HG03039 (cell line): ENCODE measurements around the gene PCDH9.
"Not testable (repeated sequence)": the region's sequence is repeated elsewhere in the genome, so short reads cannot be mapped to it uniquely, and the experiment has no call there.

Experiments
- ATAC-seq: cut with Tn5 transposase; IDR thresholded peaks from one replicate; pipeline ENCODE4 v1.9.1; 2021; ENCODE audit warnings: mild to moderate bottlenecking, moderate library complexity; ENCODE audit not compliant: unreplicated experiment

The PCDH9 gene

DNA sequence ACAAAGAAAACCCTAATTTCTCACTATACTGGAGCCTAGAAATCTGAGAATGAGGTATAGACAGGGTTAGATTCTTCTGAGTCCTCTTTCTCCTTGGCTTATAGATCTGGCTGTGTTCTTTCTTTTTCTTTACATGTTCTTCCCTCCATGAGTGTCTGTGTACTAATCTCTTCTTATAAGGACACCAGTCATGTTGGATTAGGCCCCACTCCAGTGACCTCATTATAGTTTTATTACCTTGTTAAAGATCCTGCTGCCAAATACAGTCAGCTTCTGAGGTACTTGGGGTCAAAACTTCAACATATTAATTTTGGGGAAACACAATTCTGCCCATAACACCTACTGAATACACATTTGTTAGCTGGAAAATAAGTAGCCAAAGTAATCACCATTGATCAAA lies 302.6 kb downstream of the PCDH9 start:
- no peak for ATAC-seq

DNA sequence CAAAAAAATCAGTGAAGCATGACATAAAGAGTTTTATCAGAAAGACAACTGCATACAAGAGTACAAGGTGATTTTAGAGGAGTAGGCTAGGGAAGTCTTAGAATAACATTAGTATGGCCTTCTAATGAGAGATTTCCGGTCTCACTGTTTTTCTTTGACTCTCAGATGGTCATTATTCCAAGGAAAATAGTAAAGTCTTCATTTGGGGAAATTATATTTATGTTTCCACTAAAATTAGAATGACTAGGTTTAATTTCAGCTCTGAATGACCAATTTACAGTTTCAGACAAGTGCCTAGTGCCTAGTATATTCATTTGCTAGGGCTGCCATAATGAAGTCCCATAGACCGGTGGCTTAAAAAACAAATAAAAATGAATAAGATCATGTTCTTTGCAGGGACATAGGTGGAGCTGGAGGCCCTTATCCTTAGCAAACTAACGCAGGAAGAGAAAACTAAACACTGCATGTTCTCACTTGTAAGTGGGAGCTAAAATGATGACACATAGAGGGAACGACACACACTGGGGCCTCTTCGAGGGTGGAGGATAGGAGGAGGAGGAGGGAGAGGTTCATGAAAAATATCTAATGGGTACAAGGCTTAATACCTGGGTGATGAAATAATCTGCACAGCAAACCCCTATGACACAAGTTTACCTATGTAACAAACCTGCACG lies 303.1 kb downstream of the PCDH9 start:
- no peak for ATAC-seq

DNA sequence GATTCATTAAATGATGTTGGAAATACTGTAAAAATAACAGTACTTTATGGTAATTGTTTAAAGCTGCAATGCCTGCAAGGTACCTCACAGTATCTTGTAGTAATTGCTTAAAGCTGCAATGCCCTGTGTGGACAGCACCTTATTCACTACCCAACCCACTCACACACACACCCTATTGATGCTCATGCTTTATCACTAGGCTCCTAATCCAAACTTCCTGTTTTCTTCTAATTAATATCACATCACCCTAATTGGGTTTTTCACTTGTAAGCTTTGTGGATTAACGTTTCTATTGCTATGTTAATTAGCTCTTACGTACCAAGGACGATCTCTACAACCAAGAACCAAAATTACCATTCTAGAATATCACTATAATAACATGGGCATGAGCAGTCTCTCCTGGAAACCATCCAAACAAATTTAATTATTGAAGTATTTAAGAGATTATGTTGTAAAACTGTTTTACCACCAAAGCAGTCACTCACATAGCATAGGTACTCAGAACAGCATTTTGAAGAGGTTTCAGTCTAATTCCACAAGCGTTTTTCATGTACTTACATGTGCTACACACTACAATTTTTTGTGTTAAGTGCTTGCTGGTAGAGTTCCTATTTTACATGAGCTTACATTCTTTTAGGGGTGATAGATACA lies 303.8 kb downstream of the PCDH9 start:
- no peak for ATAC-seq

DNA sequence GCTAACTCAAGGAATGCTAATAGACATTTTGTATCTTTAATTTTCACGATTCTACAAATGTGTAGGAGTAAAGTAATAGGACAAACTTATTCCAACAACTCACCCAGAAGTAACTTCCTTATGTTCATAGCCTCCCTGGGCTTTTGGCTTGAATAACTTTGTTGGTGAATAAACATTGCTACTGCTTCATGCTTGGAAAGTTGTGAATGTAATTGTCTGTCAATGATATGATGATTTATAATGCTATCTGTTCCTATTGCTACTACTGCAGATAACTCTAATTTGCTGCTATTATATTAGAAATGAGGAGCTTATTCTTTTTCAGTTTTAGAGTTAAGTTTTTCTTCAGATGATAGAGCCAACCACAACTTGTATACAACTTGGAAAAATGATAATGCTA lies 307.7 kb downstream of the PCDH9 start:
- ATAC-seq, result no peak

DNA sequence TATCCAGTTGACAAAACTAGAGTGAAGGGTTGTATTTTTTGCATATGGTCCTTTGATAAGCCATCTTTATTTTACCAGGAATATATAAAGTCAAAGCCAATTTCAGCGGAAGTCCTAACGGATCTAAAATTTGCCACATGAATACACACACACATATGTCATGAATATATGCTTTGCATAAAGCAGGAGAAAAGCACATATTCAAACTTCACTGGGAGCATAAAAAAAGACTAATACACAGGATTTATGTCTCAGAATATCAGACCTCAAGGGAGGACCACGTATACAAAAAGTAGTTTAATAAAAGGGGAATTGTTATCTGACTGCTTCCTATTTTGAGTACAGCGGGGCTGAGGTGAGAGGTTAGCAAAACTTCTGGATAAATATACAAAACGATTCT lies 308.7 kb downstream of the PCDH9 start:
- no peak for ATAC-seq

DNA sequence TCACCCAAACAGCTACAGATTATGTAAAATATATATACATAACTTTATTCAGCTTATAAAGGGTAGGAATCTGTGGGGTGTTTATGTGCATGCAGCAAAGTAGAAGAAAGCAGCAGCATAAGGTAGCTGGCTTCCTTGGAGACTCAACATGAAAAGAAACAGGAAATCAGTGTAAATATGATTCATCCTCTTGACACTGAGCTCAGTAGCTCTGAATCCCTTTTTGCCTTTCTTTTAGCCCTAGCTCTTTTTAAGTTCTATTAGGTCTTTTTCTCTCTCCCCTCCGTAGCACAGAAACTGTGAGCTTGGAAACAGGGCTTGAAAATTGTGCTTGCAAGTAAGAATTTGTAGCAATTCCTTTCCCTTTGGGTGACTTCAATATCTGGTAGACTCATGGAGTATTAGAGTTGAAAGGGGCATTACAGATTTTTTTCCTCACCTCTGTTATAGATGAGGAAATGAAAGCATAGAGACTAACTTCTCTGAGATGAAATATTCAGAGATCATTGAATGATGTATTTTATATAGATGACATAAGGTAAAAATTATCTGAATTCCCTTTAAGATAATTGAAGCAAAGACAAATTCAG lies 314.4 kb downstream of the PCDH9 start:
- no peak for ATAC-seq

DNA sequence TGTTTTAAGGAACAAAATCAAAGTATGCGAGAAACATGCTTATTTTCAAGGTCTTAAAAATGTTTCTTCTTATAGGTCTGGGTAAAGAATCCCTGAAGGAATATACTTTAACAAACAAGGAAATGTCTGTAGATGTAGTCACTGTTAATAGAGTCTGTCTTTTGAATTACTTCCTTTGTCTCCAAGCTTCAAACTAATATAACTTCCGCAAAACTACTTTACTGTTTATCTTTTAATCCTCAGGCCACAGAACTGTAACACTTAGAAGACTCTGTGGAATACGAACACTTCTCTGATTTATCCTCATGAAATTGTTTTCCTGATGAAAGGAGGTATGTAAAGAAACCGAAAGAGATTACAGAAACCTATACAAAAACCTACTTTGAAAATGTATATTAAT lies 316.0 kb downstream of the PCDH9 start:
- no peak for ATAC-seq

DNA sequence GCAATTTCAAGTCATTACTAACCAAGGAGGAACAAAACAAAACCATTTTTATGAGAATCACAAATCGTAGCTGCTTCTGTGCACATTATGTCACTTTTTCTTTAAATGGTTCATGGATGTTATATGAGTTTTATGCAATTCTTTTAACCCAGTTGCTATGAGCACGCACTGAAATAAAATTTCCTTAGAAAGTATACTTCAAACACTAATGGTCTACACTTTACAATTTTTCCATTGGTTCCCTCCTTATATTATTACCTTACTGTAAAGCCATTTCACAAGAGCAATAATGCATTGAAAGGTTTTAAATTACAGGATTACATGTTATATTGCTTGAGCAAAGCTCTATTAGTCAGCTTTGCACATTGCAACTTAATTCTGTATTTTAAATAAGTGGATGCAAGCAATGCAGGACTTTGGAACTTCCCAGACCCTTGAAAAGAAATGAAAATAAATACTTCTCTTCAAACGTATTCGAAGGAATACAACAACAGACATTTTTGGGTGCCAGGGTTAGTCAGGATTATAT lies 318.7 kb downstream of the PCDH9 start:
- no peak for ATAC-seq

DNA sequence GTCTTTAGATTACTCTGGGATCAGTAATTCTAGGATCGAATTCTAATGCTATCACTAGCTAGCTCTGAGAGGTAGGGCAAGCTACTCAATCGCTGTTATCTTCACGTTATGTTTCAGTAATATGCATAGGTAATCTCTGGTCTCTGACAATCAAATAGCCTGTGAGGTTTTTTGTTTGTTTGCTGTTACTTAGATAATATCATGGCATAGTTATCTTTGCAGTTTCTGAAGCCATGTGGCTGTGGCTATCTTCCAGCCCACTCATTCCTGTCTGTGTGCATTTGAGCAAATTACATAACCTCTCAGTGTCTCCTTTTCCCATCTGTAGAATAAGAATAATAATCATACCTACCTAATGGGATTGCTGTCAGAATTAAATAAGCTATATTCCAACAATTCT lies 330.2 kb downstream of the PCDH9 start:
- ATAC-seq, result no peak

DNA sequence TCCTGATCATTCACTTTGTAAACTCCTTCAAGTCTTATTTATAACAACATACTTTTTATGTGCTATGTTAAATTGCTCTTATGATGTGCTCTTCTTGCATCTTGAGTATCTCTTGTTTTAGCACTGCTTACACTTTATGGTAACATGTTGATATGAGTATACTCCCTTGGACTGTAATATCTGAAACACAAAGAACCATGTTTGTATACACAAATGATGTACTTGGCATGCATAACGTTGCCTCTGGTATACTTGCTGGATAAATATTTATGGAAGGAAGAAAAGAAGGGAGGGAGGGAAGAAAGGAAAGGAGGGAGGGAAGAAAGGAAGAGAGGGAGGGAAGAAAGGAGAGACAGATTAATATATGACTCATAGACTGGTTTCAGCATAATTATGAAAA lies 333.2 kb downstream of the PCDH9 start:
- no peak for ATAC-seq

DNA sequence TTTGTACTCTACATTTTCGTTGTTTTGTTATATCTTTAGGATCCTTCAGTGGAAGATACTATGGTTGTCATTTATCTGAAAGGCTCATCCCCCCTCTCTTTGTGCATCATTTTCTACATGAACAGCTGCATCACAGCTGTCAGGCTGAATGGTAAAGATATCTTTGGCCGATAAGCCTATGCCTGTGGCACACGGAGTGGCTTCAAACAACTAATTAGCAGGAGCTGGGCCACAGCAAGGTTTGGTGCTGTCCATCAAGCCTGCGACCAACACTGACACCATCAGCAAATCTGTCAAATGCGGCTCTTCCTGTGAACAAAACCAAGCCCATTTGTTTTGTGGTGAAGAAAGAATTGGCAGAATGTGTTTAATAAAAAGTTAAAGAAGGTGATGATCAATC lies 334.4 kb downstream of the PCDH9 start:
- no peak for ATAC-seq

DNA sequence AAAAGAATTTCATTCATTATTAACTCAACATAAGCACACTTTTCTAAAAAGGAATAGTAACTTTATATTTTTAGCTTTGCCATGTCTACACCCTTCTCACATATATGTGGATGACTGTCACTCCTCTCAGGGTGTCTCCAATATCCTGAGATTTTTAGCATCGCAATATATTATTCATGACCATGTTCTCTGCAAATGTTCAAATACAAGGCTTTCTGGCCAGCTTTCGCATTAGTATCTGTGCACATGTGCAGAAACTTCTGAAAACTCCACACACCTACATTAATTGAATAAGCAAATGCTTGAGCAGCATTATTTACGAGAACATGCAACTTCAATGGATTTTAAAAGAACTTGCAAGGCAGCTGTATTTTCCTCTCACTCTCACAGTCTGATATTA lies 334.8 kb downstream of the PCDH9 start:
- no peak for ATAC-seq

DNA sequence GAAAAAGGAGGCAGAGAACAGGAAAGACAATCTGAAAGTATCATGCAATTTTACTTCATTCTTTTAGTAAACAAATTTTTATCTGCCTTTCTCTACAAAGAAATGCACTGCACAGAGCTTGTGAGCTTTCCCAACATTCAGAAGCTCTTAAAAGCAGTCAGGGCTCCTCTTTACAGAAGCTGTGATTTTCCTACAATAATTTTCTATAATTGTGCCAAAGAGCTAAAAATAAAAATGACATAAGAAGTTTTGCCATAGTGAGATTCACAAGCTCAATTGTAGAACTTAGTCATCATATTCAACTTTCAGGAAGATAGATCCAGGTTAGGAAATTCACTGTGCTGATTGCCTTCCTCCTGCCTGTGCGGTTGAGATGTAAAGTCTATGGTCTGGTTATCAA lies 341.4 kb downstream of the PCDH9 start:
- no peak for ATAC-seq

DNA sequence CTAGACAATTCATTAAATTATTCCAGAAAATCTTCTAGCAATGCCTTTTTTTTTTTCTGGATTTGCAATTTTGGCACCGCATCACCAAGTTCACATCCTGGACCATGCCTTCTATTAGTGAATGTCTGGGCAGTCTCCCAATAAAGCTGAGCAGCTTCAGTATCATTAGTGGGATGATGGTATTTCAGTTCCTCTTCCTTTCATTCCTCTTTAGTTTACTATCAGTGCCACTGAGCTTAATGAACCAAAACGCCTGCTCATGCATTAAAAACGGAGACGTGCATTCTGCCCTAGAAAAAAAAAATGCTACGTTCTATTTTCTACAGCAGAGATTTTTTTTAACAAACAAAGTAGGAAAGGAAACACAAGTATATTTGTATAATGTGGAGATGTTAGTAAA lies 343.0 kb downstream of the PCDH9 start:
- peak; percentile 45 for ATAC-seq

DNA sequence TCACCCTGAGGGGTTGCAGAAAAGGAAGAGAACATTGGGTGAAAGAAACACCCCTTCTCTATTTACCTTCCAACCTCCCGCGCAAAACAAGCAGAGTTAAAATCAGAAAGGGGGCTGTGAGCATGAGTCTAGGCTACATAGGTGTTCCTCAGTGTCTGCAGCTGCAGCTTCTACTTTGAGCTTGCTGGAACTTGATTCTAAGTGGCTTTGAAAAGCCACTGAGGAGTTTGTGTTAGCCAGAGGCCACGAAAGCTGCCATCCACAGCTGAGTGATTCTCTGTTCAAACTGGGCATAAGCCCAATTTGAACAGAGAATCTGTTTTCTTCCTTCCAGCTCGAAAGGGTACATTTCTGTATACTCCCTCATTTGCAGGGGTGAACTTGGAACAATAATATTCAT lies 343.9 kb downstream of the PCDH9 start:
- ATAC-seq, result no peak

DNA sequence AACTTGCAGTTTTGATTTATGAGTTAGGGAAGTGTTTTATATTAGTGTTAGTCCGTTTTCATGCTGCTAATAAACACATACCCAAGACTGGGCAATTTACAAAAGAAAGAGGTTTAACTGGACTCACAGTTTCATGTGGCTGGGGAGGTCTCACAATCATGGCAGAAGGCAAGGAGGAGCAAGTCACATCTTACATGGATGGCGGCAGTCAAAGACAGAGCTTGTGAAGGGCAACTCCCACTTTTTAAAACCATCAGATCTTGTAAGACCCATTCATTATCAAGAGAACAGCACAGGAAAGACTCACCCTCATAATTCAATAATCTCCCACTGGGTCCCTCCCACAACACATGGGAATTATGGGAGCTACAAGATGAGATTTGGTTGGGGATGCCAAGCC lies 349.0 kb downstream of the PCDH9 start:
- not testable (repeated sequence) for ATAC-seq

DNA sequence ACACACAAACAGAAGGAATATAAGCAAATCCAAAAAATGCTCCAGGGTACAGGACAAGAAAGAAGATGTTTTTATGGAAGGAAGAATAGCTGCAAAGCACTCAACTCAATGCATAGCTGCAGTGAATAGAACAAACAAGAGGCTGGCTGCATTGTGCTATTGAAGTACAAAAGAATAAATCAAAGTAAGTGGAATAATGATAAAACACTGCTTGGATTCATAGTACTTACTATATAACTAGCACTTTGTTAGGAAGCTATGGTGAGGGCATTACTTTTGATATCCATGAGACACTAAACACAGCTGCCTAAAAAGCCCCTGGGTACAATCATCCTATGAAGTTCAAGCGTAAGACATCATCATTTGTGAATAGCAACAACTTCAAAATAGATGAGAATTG lies 350.1 kb downstream of the PCDH9 start:
- ATAC-seq, result no peak

DNA sequence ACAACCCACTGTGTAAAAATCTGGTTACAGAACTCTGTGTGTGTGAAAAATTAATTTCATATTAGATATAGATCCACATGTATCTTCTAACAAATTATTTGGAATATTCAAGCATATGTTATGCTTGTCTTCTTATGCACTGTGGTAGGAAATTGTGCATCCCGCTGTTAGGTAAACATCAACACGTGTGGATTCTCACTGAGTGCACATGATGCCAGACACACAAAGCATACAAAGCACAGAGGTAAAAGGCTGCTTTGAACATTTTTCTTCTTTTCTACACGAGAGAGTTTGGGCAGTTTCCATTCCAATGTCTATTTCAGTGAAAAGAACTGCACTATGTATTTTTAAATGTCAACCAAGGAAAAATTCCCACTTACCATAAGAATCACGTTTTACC lies 354.9 kb downstream of the PCDH9 start:
- no peak for ATAC-seq

DNA sequence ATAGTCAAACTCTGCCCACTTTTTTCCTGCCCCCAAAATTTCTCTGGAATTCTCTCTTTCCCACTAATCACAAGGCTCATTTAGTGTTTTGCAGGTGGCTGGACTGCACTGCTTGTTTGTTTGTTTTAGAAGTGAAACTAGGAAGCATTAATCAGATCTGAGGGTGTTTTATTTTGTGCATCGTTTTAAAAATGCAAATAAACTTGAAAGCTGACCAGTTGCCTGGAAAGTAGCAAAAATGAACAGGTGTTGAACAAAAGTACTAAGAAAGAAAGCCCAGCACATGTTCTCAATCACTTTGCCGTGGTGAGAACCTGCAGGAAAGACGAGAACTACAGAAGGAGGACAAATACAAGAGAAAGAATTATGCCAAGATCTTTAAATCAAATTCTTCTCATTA lies 365.5 kb downstream of the PCDH9 start:
- ATAC-seq, result no peak

DNA sequence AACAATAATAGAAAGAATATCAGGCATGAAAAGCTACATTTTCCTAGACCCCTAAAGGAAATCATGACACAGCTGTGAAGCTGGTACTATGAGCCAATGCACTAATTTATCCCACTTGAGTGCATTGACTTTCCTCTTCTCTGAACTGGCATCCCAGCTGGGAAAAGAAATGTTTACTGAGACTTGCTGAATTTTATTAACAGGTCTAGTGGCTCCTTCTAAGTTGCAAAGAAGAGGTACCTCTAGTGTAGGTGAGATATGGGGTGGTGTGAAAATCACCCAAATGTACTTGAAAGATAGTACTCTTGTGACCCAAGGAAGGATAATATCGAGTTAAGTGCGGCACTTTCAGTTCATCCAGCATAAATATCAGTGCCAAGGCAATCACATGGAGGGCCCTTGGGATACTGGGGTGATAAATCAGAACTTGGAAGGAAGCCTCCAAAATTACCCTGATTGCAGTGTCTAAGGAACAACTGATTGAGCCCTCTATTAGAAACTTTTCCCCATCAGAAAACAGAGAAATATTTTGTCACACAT lies 369.2 kb downstream of the PCDH9 start:
- ATAC-seq, result no peak

DNA sequence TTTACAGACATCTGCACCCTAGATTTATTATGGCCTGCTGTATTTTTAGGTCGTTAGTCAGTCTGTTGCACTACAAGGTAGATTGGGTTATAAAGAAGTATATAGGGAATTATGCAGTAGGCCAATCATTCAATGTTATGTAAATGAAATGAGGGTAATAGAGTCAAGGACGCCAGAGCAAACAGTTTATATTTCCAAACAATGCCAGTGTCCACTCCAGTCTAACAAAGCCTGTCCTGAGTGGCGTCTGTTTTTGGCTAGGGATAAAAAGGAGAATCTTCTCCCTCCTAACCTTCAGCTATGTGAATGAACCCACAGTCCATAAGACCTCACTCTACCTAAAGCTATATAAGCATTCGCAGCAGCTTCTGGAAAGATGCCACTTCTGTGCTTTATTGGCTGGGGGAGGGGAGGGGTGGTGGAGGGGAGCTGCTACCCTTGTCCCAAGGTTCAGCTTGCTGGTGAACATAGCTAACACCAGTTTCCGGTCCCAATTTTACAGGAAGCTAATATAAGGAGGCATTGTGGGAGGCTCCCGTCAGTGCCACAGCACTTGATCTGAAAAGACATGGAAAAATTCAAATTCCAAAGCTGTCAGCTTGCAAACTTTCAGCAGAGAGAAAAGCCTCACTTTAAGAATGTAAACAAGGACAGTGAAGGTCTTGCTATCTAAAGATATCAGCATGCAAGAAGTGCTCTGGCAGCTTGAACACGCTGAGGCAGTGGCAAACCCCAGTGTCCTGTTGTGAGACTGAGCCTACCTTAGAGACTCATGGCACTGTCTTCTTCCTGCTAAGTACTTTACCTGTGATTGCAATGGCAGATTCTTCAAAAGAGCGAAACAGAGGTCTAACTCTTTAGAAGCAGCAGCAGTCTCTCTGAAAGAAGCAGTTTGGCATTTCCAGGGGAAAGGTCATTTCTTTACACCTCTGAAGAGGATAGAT lies 369.9 kb downstream of the PCDH9 start:
- ATAC-seq, result no peak
